NCI-H345 (cell line): ENCODE data around the gene EPHX1.
A peak's percentile ranks its signal among the peaks of the same experiment; 100 is the strongest.
"Not testable (repeated sequence)": the region's sequence is repeated elsewhere in the genome, so short reads cannot be mapped to it uniquely, and the experiment has no call there.

Experiments
- DNase-seq: peaks from one replicate; lab custom pipeline; 2025; lab: John Stamatoyannopoulos, UW

Gene EPHX1

DNA sequence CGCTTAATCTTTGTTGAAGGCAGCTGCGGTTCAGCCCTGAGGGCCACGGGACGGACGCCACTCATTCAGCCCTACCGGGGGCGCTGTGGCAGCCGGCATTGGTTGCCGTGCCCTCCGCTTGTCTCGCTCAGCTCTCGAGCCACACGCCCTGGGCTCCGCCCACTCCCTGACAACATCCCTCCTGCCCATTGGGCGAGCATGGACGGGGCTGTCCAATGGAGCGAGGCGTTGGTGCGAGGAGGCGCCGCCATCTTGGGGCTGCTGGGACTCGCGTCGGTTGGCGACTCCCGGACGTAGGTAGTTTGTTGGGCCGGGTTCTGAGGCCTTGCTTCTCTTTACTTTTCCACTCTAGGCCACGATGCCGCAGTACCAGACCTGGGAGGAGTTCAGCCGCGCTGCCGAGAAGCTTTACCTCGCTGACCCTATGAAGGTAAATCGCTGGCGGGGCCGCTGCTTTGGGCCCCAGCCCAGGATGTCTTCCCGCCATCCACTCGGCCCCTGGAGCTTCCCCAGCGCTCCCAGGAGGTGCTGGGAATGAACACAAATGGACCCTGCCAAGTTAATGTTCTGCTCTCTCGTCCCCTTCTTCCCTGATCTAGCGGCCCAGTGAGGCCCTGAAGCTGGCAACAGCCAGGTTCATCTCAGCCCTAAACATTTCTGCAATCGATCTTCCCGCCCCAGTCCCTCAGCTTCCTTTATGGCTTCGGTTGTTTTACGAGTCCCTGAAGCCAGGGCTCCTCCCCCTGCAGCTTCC lies 32.2 kb upstream of the EPHX1 start, which contains the start of gene SRP9:
TSS of gene SRP9 (plus strand) at position 244 of the 754 bp plus-strand sequence. CDS start at position 359, 115 bp downstream.
- DNase-seq, result peak; percentile 99

DNA sequence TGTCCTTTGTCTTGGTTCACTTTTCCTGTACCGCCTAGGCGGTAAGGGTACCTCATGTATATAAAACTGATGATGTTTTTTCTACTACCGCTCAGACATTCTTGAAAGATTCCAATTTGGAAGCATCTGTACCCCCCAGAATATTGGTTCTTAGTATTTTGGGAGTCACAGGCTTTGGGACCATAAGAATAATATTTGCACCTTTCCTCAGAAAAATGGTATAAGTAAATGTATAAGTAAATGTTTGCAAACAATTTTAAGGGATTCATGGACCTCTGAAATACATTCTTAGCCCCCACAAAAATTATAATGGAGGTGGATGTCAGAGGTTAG lies 31.6 kb upstream of the EPHX1 start:
- DNase-seq, result no peak

DNA sequence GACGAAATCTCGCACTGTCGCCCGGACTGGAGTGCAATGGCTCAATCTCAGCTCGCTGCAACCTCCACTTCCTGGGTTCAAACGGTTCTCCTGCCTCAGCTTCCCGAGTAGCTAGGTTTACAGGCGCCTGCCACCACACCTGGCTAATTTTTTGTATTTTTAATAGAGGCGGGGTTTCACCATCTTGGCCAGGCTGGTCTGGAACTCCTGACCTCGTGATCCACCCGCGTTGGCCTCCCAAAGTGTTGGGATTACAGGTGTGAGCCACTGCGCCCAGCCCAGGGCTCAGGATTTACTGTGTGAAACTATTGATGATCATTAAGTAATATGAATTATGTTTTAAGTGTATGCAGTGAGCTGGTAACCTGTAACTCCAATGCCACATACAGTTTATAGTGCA lies 30.8 kb upstream of the EPHX1 start:
- DNase-seq, result not testable (repeated sequence)

DNA sequence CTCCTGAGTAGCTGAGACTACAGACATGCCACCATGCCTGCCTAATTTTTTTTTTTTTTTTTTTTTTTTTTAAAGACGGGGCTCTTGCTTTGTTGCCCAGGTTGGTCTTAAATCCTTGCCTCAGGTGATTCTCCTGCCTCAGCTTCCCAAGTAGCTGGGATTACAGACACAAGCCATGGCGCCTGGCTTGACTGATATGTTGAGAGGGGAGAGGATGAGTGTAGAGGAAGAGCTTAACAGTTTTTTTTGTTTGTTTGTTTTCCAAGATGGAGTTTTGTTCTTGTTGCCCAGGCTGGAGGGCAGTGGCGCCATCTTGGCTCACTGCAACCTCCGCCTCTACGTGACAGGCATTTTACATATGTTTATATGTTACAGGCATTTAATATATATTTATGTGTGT lies 29.8 kb upstream of the EPHX1 start:
- DNase-seq, result no peak

- no peak for DNase-seq
These were observed 29.3 kb upstream of the EPHX1 start for GRCh38 chr1:225780630-225781029.

DNA sequence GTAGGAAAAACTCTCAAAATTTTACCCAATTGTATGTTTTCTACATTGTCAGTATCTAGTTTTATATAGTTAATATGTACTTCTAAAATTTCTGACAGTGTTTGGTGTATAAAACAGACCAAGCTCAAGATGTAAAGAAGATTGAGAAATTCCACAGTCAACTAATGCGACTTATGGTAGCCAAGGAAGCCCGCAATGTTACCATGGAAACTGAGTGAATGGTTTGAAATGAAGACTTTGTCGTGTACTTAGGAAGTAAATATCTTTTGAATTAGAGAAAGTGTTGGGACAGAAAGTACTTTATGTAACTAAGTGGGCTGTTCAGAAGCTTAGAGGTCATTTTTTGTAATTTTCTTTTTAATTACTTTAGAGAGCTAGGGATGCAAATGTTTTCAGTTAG lies 20.8 kb upstream of the EPHX1 start:
- DNase-seq, result not testable (repeated sequence)

DNA sequence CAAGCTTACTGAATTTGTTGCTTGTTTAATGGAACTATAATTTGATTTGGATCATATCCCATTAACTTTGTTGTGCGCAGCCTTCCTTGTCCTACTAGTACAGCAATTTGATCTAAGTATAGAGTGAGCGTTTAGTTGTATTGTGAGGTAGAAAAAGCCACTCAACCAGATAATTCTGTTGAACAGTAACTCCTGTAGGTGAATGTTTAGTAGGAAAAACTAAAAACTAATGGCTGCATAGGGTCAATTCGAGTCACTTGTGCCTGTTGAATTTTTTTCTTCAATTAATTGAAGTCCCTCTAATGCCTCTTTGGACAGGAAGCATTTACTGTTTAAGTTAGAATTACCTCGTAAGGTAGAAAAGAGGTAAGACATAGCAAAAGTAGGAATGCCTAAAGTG lies 15.0 kb upstream of the EPHX1 start:
- no peak for DNase-seq

DNA sequence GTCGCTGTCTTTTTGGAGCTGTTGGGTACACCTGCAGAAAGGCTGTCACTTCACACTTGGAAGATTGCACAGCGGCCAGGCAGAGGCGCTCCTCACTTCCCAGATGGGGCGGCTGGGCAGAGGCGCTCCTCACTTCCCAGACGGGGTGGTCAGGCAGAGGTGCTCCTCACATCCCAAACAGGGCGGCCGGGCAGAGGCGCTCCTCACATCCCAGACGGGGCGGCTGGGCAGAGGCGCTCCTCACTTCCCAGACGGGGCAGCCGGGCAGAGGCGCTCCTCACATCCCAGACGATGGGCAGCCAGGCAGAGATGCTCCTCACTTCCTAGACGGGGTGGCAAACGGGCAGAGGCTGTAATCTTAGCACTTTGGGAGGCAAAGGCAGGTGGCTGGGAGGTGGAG lies 13.8 kb upstream of the EPHX1 start:
- DNase-seq, result not testable (repeated sequence)

DNA sequence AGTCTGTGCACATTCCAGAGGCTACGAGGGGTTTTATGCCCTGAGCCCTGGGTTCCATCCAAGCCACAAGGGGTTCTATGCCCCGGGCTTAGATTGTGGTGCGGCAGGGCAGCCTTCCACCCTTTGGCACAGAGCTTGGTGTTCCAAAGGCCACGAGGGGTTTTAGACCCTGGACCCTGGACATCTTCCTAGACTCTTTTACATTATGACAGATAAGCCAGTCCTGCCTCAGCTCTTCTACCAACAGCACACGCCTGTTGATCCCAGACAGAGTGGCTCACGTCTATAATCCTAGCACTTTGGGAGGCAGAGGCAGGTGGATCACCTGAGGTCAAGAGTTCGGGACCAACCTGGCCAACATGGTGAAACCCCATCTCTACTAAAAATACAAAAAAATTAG lies 8.8 kb upstream of the EPHX1 start:
- DNase-seq, result not testable (repeated sequence)

- no peak for DNase-seq
These were observed 3.7 kb upstream of the EPHX1 start for GRCh38 chr1:225806249-225806648.

- DNase-seq, result not testable (repeated sequence)
These were observed 3.2 kb upstream of the EPHX1 start for GRCh38 chr1:225806736-225807135.

- no peak for DNase-seq
These were observed 1.8 kb upstream of the EPHX1 start for GRCh38 chr1:225808136-225808535.

DNA sequence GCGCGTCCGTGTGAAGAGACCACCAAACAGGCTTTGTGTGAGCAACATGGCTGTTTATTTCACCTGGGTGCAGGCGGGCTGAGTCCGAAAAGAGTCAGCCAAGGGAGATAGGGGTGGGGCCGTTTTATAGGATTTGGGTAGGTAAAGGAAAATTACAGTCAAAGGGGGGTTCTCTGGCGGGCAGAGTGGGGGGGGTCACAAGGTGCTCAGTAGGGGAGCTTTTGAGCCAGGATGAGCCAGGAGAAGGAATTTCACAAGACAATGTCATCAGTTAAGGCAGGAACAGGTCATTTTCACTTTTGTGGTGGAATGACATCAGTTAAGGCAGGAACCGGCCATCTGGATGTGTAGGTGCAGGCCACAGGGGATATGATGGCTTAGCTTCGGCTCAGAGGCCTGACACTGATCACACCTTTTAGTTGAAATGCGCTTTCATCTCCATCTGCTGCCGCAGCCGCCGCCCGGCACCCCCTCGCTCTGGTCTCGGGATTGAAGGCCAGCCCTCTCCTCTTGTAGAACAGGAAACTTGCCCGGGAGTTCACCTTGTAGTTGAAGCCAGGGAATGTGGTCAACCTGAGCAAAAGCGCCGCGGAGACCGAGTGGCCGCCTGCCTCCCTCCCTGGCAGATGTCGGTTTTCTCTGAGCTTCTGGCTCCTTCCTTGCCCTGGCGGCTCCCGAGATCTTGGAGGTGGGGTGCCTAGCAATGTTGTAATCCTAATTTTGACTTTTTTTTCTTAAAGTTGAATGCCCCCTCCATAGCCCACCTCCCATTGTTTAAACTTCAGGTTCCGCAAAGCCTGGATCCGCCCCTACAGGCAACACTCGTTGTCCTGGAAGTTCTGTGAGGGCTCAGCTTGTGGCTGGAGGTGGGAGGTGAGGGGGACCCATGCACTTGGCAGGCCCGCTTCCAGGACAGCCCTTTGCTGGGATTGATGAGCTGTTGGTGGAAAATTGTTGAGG lies 935 bp downstream of the EPHX1 start:
- DNase-seq, result not testable (repeated sequence)

GRCh38 chr1:225811622-225812487 lies 1.9 kb downstream of the EPHX1 start:
- DNase-seq, result peak; percentile 31

DNA sequence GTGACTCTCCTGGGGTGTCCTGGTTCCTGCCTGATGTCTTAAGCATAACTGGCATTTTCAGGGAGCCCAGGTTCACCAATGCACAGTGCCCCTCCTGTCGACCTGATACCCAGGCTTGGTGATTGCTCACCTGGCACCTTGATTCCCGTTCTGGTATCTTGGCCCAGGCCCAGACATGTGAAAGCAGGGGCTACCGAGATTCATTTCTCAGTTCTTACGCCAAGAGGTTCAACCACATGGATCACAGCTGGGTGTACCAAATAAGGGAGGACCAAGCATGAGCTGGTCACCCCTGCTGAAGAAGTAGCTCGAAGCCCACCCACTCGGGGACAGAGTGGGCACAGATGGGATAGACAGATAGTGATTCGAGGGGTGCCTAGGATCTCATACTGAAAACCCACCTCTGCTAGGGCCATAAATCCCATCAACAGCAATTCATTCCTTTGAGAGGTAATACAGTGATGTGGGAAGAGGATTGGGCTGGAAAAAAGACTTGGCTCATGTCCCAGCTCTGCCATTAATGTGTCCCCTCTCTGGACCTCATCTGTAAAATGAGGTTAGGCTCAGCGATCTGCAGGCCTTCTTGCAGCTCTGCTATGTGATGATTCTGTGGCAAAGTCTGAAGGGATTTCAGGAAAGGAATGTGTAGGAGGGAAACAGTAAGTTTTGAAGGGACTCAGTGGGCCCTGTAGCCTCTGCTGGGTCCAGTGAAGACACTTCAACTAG lies 2.7 kb downstream of the EPHX1 start:
- peak; percentile 27 for DNase-seq

DNA sequence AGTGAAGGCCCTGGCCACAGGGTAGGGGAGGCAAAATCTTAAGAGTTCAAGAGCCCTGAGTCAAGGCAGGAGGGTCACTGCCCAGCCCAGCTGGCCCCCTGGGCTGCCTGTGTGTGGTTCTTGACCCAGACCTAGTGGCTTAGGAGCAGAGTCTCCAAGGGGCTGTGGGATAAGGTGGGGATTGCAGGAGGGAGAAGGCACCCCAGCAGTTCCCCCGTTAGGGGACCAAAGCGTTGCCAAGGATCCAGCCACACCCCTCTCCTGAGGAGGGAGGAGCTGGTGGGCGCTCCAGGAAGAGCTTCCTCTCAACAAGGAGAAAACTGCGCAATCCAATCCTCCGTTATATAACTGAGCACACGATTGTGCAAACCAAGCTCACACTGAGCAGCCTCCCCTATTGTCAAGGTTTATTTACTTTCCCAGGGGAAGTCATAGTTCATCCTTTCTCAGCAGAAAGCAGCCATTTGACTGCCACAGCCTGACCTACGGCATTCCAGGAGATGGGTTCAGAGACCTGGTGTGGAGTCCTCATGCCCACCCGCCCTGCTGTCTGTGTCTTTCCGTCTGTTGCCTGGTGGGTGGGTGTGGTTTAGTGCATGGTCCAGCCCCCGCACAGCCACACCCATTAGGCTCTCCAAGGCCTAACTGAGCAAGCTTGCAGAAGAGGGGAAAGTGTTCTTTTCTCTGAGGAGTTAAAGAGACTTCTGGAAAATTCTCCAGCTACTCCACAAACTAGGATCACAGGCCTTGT lies 3.5 kb downstream of the EPHX1 start:
- DNase-seq, result peak; percentile 74

GRCh38 chr1:225814381-225814780 lies 4.5 kb downstream of the EPHX1 start:
- no peak for DNase-seq

DNA sequence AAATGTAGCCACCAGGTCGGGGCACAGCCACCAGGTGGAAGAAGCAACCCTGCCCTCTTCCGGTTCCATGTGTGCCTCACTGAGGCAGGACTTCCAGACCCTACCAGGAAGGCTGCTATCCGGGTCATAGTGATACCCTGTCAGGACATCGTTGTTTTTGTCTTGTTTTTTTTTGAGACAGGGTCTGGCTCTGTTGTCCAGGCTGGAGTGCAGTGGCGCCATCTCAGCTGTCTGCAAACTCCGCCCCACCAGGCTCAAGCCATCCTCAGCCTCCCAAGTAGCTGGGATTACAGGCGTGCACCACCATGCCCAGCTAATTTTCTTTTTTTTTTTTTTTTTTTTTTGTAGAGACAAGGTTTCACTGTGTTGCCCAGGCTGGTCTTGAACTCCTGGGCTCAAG lies 5.2 kb downstream of the EPHX1 start:
- not testable (repeated sequence) for DNase-seq

DNA sequence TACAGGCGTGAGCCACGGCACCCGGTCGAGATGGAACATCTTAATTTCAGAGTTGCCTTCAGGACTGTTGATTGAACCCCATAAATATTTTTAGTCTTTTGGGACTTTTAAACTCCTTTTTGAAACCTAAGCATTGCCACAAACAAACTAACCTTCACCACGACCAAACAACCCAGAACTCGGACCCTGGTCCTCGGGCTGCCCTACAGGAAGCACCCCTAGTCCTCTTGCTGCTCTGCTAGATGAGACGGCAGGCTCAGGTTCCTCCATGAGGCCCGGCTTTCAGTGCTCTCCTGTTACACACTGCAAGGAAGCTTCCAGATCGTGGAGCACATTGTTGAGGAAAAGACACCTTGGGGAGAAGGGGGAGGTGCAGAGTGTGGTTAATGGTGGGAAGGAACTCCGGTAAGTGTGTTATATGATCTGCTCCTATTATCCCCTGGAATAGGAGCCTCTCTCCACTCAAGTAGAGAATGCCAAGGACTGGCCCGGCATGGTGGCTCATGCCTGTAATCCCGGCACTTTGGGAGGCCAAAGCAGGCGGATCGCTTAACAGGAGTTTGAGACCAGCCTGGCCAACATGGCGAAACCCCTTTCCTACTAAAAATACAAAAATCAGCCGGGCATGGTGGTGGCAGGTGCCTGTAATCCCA lies 5.7 kb downstream of the EPHX1 start:
- no peak for DNase-seq
